K562 (cell line): ENCODE measurements around the gene GCSAM. TPM values are rescaled to one million over a fixed set of nuclear protein-coding genes. Genes with fewer than 3 reads are reported as not detected.

Experiments used
- DPF2 ChIP-seq: fragments of 450-650 bp; IDR thresholded peaks from 2 replicates; pipeline ENCODE4 v1.6.1; 2016
- HINFP ChIP-seq: fragments of 450-650 bp; conservative IDR thresholded peaks from 2 replicates; pipeline ENCODE4 v1.6.1; 2016; ENCODE audit warnings: missing genetic modification characterization, low read depth, mild to moderate bottlenecking, control low read depth, missing compliant biosample characterization
- polyA plus RNA-seq, 8 experiments: library from polyadenylated mRNA; depleted of rRNA in 4 of 8; stranded (reverse) in 5 of 8; unstranded in 3 of 8; fragments of >200 nt; fragmentation: Nextera tagmentation in 2 of 8; fragmentation: Illumina TruSeq in 1 of 8; extraction: Ambion mirVana in 2 of 8; extraction: Trizol in 1 of 8; gene quantifications; 2 replicates each; pipeline versions ENCODE4 v1.2.1 to v1.2.3, GENCODE V29; 2011 to 2014; ENCODE audit warnings: inconsistent platforms in 1 of 8, missing spikeins in 1 of 8
- total RNA-seq, 7 experiments: library from RNA; depleted of rRNA in 6 of 7; stranded (reverse); fragments of >200 nt in 6 of 7; fragmentation: Illumina TruSeq in 2 of 7; extraction: Trizol in 2 of 7; gene quantifications; 2 replicates each; pipeline versions ENCODE4 v1.2.1 to v1.2.3, GENCODE V29; 2011 to 2021; ENCODE audit warnings: low replicate concordance in 1 of 7
- TF ChIP-seq, protein P1 (sequence below): fragments of 450-650 bp; IDR thresholded peaks from 2 replicates; pipeline ENCODE4 v1.6.1; 2016; ENCODE audit warnings: mild to moderate bottlenecking, moderate library complexity
- TF ChIP-seq, protein P2 (sequence below): fragments of 250-450 bp; sonication (Bioruptor Pico); IDR thresholded peaks from 2 replicates; pipeline ENCODE4 v1.4.0; 2020

The GCSAM gene
- total and polyA plus RNA-seq, 9 of the 15 experiments (the other 6 are each of a cell fraction or from before 2014, with no cell fraction given): 0.10 TPM; not detected in 8

DNA sequence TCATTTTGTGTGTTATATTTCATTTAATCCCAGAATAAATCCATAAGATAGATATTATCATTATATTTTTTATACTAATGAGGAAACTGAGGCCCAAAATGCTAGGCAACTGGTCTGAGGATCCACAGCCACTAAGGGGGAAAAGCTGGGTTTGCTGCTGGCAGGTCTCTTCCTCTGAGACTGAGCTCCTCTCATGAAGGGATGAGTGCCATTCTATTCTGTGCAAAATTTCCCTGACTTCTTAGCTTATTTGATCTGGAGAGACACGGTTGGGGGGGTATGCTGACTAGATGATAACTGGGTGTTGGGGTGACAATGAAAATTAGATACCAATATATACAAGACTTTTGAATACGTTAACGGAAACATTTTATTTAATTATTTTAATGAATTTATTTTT lies 1.9 kb downstream of the GCSAM start (continued):
- TF ChIP-seq, protein P1, sequence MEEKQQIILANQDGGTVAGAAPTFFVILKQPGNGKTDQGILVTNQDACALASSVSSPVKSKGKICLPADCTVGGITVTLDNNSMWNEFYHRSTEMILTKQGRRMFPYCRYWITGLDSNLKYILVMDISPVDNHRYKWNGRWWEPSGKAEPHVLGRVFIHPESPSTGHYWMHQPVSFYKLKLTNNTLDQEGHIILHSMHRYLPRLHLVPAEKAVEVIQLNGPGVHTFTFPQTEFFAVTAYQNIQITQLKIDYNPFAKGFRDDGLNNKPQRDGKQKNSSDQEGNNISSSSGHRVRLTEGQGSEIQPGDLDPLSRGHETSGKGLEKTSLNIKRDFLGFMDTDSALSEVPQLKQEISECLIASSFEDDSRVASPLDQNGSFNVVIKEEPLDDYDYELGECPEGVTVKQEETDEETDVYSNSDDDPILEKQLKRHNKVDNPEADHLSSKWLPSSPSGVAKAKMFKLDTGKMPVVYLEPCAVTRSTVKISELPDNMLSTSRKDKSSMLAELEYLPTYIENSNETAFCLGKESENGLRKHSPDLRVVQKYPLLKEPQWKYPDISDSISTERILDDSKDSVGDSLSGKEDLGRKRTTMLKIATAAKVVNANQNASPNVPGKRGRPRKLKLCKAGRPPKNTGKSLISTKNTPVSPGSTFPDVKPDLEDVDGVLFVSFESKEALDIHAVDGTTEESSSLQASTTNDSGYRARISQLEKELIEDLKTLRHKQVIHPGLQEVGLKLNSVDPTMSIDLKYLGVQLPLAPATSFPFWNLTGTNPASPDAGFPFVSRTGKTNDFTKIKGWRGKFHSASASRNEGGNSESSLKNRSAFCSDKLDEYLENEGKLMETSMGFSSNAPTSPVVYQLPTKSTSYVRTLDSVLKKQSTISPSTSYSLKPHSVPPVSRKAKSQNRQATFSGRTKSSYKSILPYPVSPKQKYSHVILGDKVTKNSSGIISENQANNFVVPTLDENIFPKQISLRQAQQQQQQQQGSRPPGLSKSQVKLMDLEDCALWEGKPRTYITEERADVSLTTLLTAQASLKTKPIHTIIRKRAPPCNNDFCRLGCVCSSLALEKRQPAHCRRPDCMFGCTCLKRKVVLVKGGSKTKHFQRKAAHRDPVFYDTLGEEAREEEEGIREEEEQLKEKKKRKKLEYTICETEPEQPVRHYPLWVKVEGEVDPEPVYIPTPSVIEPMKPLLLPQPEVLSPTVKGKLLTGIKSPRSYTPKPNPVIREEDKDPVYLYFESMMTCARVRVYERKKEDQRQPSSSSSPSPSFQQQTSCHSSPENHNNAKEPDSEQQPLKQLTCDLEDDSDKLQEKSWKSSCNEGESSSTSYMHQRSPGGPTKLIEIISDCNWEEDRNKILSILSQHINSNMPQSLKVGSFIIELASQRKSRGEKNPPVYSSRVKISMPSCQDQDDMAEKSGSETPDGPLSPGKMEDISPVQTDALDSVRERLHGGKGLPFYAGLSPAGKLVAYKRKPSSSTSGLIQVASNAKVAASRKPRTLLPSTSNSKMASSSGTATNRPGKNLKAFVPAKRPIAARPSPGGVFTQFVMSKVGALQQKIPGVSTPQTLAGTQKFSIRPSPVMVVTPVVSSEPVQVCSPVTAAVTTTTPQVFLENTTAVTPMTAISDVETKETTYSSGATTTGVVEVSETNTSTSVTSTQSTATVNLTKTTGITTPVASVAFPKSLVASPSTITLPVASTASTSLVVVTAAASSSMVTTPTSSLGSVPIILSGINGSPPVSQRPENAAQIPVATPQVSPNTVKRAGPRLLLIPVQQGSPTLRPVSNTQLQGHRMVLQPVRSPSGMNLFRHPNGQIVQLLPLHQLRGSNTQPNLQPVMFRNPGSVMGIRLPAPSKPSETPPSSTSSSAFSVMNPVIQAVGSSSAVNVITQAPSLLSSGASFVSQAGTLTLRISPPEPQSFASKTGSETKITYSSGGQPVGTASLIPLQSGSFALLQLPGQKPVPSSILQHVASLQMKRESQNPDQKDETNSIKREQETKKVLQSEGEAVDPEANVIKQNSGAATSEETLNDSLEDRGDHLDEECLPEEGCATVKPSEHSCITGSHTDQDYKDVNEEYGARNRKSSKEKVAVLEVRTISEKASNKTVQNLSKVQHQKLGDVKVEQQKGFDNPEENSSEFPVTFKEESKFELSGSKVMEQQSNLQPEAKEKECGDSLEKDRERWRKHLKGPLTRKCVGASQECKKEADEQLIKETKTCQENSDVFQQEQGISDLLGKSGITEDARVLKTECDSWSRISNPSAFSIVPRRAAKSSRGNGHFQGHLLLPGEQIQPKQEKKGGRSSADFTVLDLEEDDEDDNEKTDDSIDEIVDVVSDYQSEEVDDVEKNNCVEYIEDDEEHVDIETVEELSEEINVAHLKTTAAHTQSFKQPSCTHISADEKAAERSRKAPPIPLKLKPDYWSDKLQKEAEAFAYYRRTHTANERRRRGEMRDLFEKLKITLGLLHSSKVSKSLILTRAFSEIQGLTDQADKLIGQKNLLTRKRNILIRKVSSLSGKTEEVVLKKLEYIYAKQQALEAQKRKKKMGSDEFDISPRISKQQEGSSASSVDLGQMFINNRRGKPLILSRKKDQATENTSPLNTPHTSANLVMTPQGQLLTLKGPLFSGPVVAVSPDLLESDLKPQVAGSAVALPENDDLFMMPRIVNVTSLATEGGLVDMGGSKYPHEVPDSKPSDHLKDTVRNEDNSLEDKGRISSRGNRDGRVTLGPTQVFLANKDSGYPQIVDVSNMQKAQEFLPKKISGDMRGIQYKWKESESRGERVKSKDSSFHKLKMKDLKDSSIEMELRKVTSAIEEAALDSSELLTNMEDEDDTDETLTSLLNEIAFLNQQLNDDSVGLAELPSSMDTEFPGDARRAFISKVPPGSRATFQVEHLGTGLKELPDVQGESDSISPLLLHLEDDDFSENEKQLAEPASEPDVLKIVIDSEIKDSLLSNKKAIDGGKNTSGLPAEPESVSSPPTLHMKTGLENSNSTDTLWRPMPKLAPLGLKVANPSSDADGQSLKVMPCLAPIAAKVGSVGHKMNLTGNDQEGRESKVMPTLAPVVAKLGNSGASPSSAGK: no peak
- TF ChIP-seq DPF2 (no peak), HINFP (tag) (no peak)
- TF ChIP-seq, protein P2, sequence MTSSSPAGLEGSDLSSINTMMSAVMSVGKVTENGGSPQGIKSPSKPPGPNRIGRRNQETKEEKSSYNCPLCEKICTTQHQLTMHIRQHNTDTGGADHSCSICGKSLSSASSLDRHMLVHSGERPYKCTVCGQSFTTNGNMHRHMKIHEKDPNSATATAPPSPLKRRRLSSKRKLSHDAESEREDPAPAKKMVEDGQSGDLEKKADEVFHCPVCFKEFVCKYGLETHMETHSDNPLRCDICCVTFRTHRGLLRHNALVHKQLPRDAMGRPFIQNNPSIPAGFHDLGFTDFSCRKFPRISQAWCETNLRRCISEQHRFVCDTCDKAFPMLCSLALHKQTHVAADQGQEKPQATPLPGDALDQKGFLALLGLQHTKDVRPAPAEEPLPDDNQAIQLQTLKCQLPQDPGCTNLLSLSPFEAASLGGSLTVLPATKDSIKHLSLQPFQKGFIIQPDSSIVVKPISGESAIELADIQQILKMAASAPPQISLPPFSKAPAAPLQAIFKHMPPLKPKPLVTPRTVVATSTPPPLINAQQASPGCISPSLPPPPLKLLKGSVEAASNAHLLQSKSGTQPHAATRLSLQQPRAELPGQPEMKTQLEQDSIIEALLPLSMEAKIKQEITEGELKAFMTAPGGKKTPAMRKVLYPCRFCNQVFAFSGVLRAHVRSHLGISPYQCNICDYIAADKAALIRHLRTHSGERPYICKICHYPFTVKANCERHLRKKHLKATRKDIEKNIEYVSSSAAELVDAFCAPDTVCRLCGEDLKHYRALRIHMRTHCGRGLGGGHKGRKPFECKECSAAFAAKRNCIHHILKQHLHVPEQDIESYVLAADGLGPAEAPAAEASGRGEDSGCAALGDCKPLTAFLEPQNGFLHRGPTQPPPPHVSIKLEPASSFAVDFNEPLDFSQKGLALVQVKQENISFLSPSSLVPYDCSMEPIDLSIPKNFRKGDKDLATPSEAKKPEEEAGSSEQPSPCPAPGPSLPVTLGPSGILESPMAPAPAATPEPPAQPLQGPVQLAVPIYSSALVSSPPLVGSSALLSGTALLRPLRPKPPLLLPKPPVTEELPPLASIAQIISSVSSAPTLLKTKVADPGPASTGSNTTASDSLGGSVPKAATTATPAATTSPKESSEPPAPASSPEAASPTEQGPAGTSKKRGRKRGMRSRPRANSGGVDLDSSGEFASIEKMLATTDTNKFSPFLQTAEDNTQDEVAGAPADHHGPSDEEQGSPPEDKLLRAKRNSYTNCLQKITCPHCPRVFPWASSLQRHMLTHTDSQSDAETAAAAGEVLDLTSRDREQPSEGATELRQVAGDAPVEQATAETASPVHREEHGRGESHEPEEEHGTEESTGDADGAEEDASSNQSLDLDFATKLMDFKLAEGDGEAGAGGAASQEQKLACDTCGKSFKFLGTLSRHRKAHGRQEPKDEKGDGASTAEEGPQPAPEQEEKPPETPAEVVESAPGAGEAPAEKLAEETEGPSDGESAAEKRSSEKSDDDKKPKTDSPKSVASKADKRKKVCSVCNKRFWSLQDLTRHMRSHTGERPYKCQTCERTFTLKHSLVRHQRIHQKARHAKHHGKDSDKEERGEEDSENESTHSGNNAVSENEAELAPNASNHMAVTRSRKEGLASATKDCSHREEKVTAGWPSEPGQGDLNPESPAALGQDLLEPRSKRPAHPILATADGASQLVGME (CRISPR knock-in tag): no peak
